ENCODE measurements around the gene DLX4. TPM values are rescaled to one million over a fixed set of nuclear protein-coding genes. Genes with fewer than 3 reads are reported as not detected.

The DLX4 gene
- total RNA-seq, 6 experiments from 2014 or later, result not detected

DNA sequence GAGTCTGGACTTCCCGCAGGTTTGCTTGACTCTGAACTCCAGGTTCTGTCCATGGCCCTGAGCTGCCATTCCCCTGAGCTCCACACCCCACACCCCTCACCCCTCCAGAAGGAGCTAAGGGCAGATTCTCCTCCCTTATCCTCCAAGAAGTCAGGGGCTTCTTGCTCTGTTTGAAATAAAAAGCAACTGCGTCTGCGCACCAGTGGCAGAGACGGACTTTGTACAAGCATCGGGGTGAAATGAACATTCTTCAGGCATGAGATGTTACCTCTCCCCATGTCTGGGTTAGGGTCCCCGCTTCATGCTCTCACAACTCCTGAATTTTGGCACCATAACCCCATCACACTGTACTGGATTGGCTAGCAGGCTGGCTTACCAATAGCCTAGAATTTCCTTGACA is 36.1 kb upstream of the DLX4 start:
- H3K4me3 ChIP-seq, result no peak overlapping the region
- no peaks in the 10 kb centered on the region for H3K36me3 ChIP-seq
- no CpG with 5 or more reads among the region's 6 CpGs for WGBS (ENCODE audit: insufficient coverage, low coverage, low lambda C conversion rate, missing lambda C conversion rate)
- H3K27ac ChIP-seq, result no peak overlapping the region
- intact Hi-C loops (cut with DNase I), result no loop called here
- H3K4me1 ChIP-seq, result no peaks in the 10 kb centered on the region
- no peak for ATAC-seq
- no peak for DNase-seq
- no peak for TF ChIP-seq POLR2A (IDR thresholded peaks at IDR 0.05)
- H3K27me3 ChIP-seq, result no peaks in the 10 kb centered on the region
- H3K9me3 ChIP-seq, result no peaks in the 10 kb centered on the region

GRCh38 chr17:49935526-49936210 is 33.3 kb upstream of the DLX4 start:
- no peaks in the 10 kb centered on the region for H3K4me1 ChIP-seq
- no peaks in the 10 kb centered on the region for H3K9me3 ChIP-seq
- ATAC-seq (no peak), DNase-seq (no peak)
- no peak overlapping the region for H3K4me3 ChIP-seq
- intact Hi-C loops (cut with DNase I), result no loop called here
- no peaks in the 10 kb centered on the region for H3K36me3 ChIP-seq
- no peak overlapping the region for H3K27ac ChIP-seq
- WGBS (ENCODE audit: insufficient coverage, low coverage, low lambda C conversion rate, missing lambda C conversion rate), result 60% methylated on average over 5 of the region's 15 CpGs
- H3K27me3 ChIP-seq, result peaks cover 0 to 4% of the 10 kb centered on the region in 2 donors
- TF ChIP-seq POLR2A (IDR thresholded peaks at IDR 0.05), result no peak
- TF ChIP-seq CTCF (IDR thresholded peaks at IDR 0.05), result no peak

DNA sequence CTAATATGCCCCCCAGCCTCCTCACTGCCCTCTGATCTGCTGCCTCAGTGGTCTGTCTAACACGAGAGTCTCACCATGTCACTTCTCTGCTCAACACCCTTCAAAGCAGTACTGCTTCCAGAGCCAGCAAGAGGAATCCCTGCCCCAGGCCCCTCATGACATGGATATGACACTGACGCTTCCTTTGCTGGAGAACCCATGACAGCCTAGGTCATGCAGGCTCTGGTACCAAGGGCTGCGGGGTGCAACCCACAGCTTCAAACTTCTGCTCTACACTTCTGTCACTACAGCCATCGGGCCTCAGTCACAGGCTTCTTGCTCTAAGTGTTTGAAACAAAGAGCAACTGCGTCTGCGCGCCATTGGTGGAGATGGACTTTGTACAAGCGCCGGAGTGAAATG is 32.6 kb upstream of the DLX4 start:
- no peaks in the 10 kb centered on the region for H3K36me3 ChIP-seq
- ATAC-seq (no peak), DNase-seq (no peak)
- peaks cover 0 to 4% of the 10 kb centered on the region in 2 donors for H3K27me3 ChIP-seq
- no peak overlapping the region for H3K4me3 ChIP-seq
- WGBS (ENCODE audit: insufficient coverage, low coverage, low lambda C conversion rate, missing lambda C conversion rate), result 80% methylated on average over 9 of the region's 9 CpGs
- TF ChIP-seq CTCF (IDR thresholded peaks at IDR 0.05) (no peak), POLR2A (IDR thresholded peaks at IDR 0.05) (no peak)
- H3K9me3 ChIP-seq, result no peaks in the 10 kb centered on the region
- intact Hi-C loops (cut with DNase I), result no loop called here
- no peaks in the 10 kb centered on the region for H3K4me1 ChIP-seq
- no peak overlapping the region for H3K27ac ChIP-seq

DNA sequence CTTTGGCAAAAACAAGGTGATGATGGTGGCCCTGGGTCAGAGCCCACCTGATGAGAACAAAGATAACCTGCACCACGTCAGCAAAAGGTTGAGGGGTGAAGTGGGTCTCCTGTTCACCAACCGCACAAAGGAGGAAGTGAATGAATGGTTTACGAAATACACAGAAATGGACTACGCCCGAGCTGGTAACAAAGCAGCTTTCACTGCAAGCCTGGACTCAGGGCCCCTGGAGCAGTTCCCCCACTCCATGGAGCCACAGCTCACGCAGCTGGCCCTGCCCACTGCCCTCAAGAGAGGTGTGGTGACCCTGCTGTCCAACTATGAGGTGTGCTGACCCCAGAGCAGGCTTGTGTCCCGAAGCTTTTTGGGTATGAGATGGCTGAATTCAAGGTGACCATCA is 29.7 kb upstream of the DLX4 start:
- DNase-seq (no peak), ATAC-seq (no peak)
- peaks cover 0 to 4% of the 10 kb centered on the region in 2 donors for H3K27me3 ChIP-seq
- H3K4me1 ChIP-seq, result no peaks in the 10 kb centered on the region
- 7% methylated on average over 3 of the region's 7 CpGs for WGBS (ENCODE audit: insufficient coverage, low coverage, low lambda C conversion rate, missing lambda C conversion rate)
- intact Hi-C loops (cut with DNase I), result no loop called here
- no peaks in the 10 kb centered on the region for H3K36me3 ChIP-seq
- no peak for TF ChIP-seq POLR2A (IDR thresholded peaks at IDR 0.05)
- no peak for TF ChIP-seq CTCF (IDR thresholded peaks at IDR 0.05)
- no peak overlapping the region for H3K4me3 ChIP-seq
- no peak overlapping the region for H3K27ac ChIP-seq
- no peaks in the 10 kb centered on the region for H3K9me3 ChIP-seq

DNA sequence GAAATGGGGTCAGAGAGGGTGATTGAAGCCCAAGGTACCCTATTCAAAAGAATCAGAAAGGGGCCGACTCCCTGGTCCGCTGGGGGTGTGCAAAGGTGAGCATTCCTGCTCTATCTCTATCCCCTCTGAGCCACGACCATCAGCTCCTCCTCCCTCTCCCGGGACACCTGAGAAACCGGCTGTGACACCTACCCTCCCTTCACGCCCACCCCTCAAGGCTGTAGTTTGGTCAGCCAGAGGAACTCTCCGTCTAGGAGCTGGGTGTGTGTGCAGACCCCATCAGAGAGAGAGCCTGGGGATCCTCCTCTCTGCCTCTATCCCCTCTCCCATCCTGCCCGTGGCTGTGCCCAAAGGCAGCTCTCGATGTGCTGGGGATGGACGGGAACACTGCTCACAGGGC is 27.6 kb upstream of the DLX4 start:
- TF ChIP-seq POLR2A (IDR thresholded peaks at IDR 0.05), result no peak
- no peak for TF ChIP-seq CTCF (IDR thresholded peaks at IDR 0.05)
- intact Hi-C loops (cut with DNase I), result no loop called here
- ATAC-seq, result no peak
- no peak for DNase-seq
- H3K4me3 ChIP-seq, result no peak overlapping the region
- WGBS (ENCODE audit: insufficient coverage, low coverage, low lambda C conversion rate, missing lambda C conversion rate), result 27% methylated on average over 8 of the region's 10 CpGs
- H3K9me3 ChIP-seq, result no peaks in the 10 kb centered on the region
- H3K27ac ChIP-seq, result no peak overlapping the region
- no peaks in the 10 kb centered on the region for H3K4me1 ChIP-seq
- H3K36me3 ChIP-seq, result no peaks in the 10 kb centered on the region
- H3K27me3 ChIP-seq, result peaks cover 0 to 4% of the 10 kb centered on the region in 2 donors
